ENCODE measurements around the gene RAB42.

GRCh38 chr1:28582248-28582615 lies 9.8 kb upstream of the RAB42 start:
- TF ChIP-seq CTCF (IDR thresholded peaks at IDR 0.05; ENCODE audit: insufficient read depth, low read length, poor library complexity, severe bottlenecking) = no peak
- no peak for TF ChIP-seq EZH2phosphoT487 (conservative IDR thresholded peaks at IDR 0.05; ENCODE audit: low read length)
